Anterior cingulate cortex (tissue), 58 donors: Measurements from ENCODE around the gene RPTN.

Source experiments
- DNase-seq, 58 donors: peaks; one replicate each; lab custom pipeline; 2025; lab: John Stamatoyannopoulos, UW

RPTN gene

DNA sequence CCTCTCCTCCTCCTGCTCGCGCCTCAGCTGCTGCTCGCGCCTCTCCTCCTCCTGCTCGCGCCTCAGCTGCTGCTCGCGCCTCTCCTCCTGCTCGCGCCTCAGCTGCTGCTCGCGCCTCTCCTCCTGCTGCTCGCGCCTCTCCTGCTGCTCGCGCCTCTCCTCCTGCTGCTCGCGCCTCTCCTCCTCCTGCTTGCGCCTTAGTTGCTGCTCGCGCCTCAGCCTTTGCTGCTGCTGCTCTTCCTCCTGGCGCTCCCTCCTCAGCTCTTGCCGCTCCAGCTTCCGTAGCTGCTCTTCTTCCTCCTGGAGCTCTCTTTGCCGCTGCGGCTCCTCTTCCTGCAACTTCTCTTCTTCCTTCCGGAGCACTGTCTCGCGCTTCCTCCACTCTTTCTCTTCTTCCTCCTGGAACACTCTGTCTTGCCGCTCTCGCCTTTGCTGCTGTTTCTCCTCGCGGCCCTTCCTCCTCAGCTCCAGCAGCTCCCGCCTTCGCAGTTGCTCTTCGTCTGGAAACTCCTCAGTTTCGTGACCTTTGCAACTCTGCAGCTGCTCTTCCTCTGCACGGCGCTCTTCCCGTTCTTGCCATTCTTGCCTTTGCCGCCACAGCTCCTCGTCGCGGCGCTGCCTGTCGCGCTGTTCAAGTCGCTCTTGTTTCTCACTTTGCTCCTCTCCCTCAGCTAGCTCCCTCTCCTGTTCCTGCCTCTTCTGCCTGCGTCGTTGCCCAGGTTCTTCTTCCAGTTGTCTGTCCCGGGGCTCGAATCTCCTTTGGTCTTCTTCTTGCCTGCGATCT, 46.7 kb downstream of the RPTN start:
- peak in 10 of 58 donors; percentile 2 to 38 (median 22) for DNase-seq

DNA sequence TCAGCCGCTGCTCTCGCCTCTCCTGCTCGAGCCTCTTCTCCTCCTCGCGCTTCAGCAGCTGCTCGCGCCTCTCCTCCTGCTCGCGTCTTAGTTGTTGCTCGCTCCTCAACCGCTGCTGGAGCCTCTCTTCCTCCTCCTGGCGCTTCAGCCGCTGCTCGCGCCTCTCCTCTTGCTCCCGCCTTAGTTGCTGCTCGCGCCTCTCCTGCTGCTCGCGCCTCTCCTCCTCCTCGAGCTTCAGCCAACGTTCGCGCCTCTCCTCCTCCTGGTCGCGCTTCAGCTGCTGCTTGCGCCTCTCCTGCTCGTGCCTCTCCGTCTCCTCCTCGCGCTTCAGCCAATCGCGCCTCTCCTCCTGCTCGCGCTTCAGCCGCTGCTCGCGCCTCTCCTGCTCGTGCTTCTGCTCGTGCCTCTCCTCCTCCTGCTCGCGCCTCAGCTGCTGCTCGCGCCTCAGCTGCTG, 47.5 kb downstream of the RPTN start:
- DNase-seq = peak in 18 of 58 donors; percentile 3 to 57 (median 20)

DNA sequence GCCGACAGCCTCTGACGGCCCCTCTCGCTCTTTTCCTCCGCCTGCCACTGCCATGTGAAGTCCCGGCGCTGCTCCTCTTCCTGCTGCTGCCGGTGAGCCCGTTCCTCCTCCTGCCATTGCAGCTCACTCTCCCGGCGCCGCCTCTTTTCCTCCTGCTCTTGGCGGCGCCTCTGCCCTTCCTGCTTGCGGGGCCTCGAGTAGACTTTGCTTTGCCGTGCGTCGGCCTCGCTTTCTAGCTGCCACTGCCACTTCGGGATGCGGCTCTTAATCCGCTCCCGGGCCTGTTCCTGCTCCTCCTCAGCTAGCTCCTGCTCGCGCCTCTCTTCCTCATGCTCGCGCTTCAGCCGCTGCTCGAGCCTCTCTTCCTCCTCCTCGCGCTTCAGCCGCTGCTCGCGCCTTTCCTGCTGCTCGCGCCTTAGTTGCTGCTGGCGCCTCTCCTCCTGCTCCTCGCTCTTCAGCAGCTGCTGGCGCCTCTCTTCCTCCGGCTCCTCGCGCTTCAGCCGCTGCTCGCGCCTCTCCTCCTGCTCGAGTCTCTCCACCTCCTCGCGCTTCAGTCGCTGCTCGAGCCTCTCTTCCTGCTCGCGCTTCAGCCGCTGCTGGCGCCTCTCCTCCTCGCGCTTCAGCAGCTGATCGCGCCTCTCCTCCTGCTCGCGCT, 48.0 kb downstream of the RPTN start:
- peak in 13 of 58 donors; percentile 18 to 57 (median 35) for DNase-seq

DNA sequence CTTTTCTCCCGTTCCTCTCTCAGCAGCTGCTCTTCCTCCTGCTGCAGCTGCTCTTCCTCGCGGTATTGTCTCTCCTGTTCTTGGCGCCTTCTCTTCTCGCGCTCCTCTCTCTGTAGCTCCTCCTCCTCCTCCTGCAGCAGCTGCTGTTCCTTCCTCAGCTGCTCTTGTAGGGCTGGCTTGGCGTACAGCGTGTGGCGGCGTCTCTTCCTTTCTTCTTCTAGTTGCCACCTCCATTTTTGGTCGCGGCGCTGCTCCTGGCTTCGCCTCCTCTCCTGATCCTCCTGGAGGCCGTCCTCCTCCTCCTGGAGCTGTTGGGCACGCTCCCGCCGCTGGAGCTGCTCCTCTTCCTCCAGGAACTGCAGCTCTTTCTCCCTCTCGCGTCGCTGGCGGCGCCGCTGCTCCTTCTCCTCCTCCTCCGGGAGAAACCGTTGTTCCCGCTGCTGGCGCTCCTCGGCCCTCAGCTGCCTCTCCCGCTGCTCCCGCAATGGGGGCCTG, 48.6 kb downstream of the RPTN start:
- peak in 12 of 58 donors; percentile 16 to 50 (median 28) for DNase-seq

GRCh38 chr1:152109998-152110294, 49.1 kb downstream of the RPTN start:
- no peak for DNase-seq

- no peak for DNase-seq
Measured at GRCh38 chr1:152109231-152109997, 49.6 kb downstream of the RPTN start.

- no peak for DNase-seq
Measured at GRCh38 chr1:152108882-152109222, 50.2 kb downstream of the RPTN start.

GRCh38 chr1:152107984-152108881, 50.8 kb downstream of the RPTN start:
- DNase-seq = no peak

- DNase-seq = no peak
Measured at GRCh38 chr1:152107031-152107983, 51.7 kb downstream of the RPTN start.

DNA sequence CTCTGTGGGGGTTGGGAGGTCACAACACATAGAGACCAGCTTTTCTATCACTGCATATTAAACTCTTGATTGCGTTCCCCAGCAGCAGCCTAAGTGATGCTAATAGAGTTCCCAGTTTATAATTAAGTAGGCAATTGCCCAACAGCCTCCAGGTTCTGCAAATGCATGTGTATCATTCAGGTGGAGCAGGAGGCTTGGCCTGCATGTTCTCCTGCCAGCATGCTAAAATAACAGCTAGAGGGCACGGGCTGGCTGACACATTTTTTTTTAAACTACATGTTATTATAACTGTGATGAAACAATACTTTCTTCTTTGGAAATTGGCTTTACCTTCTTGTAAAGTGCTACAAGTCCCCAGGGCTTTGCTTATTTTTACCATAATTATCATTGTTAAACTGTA, 54.2 kb downstream of the RPTN start:
- DNase-seq = no peak
